ENCODE measurements around the gene MPDZ.

GRCh38 chr9:13165956-13166355 is 113.5 kb downstream of the MPDZ start:
- TF ChIP-seq POLR2A (IDR thresholded peaks at IDR 0.05; ENCODE audit: borderline replicate concordance, extremely low read depth, insufficient read depth, insufficient read length) (no peak), CEBPB (IDR thresholded peaks at IDR 0.05; ENCODE audit: low read depth) (no peak), POLR2AphosphoS5 (IDR thresholded peaks at IDR 0.05; ENCODE audit: low read depth, low read length) (no peak), JUND (IDR thresholded peaks at IDR 0.05) (no peak)
- TF ChIP-seq, protein P1, sequence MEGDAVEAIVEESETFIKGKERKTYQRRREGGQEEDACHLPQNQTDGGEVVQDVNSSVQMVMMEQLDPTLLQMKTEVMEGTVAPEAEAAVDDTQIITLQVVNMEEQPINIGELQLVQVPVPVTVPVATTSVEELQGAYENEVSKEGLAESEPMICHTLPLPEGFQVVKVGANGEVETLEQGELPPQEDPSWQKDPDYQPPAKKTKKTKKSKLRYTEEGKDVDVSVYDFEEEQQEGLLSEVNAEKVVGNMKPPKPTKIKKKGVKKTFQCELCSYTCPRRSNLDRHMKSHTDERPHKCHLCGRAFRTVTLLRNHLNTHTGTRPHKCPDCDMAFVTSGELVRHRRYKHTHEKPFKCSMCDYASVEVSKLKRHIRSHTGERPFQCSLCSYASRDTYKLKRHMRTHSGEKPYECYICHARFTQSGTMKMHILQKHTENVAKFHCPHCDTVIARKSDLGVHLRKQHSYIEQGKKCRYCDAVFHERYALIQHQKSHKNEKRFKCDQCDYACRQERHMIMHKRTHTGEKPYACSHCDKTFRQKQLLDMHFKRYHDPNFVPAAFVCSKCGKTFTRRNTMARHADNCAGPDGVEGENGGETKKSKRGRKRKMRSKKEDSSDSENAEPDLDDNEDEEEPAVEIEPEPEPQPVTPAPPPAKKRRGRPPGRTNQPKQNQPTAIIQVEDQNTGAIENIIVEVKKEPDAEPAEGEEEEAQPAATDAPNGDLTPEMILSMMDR (IDR thresholded peaks at IDR 0.05 in 2 of 3, conservative IDR thresholded peaks at IDR 0.05 in 1 of 3; ENCODE audit: borderline replicate concordance in 1 of 3, insufficient read depth in 1 of 3, low read depth in 2 of 3, low read length in 2 of 3): no peak

Measured in HCT116 (cell line).